Memory B cell (primary cell): ENCODE data around the gene AKAP6.
"Not testable (repeated sequence)": the region's sequence is repeated elsewhere in the genome, so short reads cannot be mapped to it uniquely, and the experiment has no call there.

ENCODE experiments used
- ATAC-seq: fragments of 150-1000 bp; cut with Tn5 transposase; 2 replicates; pipeline ENCODE4 v1.10.0; 2021; ENCODE audit warnings: low read depth, mild to moderate bottlenecking, moderate library complexity
- DNase-seq, 2 donors: peaks; one replicate each; pipeline ENCODE4 v3.0.0; 2022; ENCODE audit warnings: low spot score in 2 of 2
- H3K27ac Mint-ChIP-seq: one replicate; pipeline ENCODE4 v1.8.0; 2022; ENCODE audit warnings: mild to moderate bottlenecking, moderate library complexity, mixed read lengths
- H3K27me3 Mint-ChIP-seq: one replicate; pipeline ENCODE4 v1.8.0; 2022; ENCODE audit warnings: mixed read lengths
- H3K36me3 Mint-ChIP-seq: one replicate; pipeline ENCODE4 v1.8.0; 2022; ENCODE audit warnings: mild to moderate bottlenecking, mixed read lengths
- H3K4me1 Mint-ChIP-seq: one replicate; pipeline ENCODE4 v1.8.0; 2022; ENCODE audit warnings: mixed read lengths
- H3K4me3 Mint-ChIP-seq: one replicate; pipeline ENCODE4 v1.8.0; 2022; ENCODE audit warnings: mild to moderate bottlenecking, moderate library complexity, mixed read lengths
- H3K9me3 Mint-ChIP-seq: one replicate; pipeline ENCODE4 v1.8.0; 2022; ENCODE audit warnings: mixed read lengths

The AKAP6 gene

DNA sequence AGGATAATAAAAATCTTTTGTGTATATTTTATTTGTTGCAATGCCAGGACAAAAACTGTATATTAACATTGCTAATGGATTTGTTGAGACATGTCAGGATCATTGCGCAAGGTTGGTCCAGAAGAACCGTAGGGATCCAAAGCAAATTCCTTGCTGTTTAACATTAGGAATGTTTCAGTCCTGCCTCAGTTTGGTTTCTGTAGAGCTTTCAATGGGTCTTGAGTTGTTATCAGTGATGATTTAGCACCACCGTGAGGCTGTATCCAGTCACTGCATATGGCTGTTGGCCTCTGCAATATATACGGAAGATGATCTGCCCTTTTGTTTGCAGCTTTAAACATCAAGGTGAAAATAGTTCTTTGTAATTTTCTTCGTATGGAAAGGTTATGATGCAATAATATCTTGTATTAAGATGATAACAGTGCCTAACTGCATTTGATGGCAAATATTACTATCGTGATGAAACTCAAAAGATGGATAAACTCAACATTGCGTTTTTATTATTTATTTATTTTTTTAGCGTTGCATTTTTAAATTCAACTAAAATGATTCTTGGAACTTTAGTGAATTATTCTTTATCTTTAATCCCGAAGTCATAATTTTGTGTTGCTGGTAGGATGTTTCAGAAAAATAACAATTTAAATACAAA lies 231.2 kb downstream of the AKAP6 start:
- peaks cover 3% of the 10 kb centered on the region for H3K4me1 Mint-ChIP-seq
- ATAC-seq: peak; percentile 29
- no peaks in the 10 kb centered on the region for H3K27me3 Mint-ChIP-seq
- peaks cover 2% of the 10 kb centered on the region for H3K9me3 Mint-ChIP-seq
- no peak overlapping the region for H3K27ac Mint-ChIP-seq
- no peak overlapping the region for H3K4me3 Mint-ChIP-seq
- H3K36me3 Mint-ChIP-seq: no peaks in the 10 kb centered on the region
- DNase-seq: no peak

DNA sequence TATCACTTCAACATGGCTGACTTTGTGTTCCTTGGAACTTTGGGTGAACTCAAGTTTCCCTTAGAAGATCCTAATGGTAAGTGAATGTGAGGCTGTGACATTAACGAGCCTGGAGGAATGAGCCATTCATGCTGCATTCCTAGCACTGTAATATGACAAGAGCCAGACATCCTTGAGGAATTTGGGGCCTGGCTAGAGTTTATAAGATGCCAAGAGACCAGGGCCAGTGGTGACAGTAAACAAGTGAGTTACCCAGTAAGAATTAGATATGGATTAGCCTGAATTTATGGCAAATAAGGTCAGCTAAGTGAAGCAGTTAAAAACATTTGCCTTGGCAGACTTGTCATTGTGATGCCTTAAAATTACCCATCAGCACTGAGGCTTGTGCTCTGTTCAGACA lies 232.4 kb downstream of the AKAP6 start:
- H3K36me3 Mint-ChIP-seq: no peaks in the 10 kb centered on the region
- no peaks in the 10 kb centered on the region for H3K27me3 Mint-ChIP-seq
- H3K9me3 Mint-ChIP-seq: no peaks in the 10 kb centered on the region
- ATAC-seq: no peak
- no peak overlapping the region for H3K4me3 Mint-ChIP-seq
- DNase-seq: no peak
- H3K4me1 Mint-ChIP-seq: peaks cover 3% of the 10 kb centered on the region
- H3K27ac Mint-ChIP-seq: no peak overlapping the region

DNA sequence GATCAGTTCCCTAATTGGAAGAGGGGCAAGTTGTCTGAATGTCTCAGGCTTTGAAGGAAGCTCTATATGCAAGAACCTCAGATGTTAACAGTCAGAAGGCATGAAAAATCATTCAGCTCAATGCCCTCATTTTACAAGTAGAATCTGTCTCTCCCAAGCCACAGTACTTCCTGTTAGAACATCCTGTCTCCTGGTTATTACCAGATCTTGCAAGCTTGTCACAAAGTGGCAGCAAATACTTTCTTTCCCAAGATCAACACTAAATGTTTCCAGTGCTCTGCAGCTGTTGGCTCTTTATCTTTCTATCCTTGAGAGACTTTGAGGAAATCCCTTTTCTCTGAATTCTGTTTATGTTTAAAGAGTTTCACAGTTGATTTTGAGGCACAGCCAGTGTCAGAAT lies 235.5 kb downstream of the AKAP6 start:
- Mint-ChIP-seq H3K4me1 (peaks cover 3% of the 10 kb centered on the region), H3K9me3 (no peaks in the 10 kb centered on the region), H3K36me3 (no peaks in the 10 kb centered on the region), H3K27me3 (peaks cover 5% of the 10 kb centered on the region), H3K4me3 (no peak overlapping the region), H3K27ac (no peak overlapping the region)
- no peak for ATAC-seq
- no peak for DNase-seq

DNA sequence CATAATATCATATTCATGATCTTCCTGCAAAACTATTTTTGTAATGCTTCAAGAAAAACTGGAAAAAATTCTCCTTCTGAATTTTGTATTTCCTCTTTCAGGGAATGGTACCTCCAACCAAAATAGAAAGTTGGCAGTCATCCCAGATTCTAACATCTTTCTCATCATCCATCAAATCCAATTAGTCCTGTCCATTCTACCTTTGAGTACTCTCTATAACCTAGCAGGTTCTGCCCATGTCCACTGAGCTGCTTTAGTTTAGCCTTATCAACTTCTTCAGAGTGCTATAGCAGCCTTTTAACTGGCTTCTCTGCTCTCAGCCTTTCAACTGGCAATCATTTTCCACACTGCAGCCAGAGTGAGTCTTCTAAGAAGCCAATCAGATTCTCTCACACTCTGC lies 236.2 kb downstream of the AKAP6 start:
- H3K36me3 Mint-ChIP-seq: no peaks in the 10 kb centered on the region
- H3K4me1 Mint-ChIP-seq: peaks cover 3% of the 10 kb centered on the region
- peaks cover 7% of the 10 kb centered on the region for H3K27me3 Mint-ChIP-seq
- DNase-seq: no peak
- no peak overlapping the region for H3K4me3 Mint-ChIP-seq
- H3K9me3 Mint-ChIP-seq: no peaks in the 10 kb centered on the region
- ATAC-seq: no peak
- no peak overlapping the region for H3K27ac Mint-ChIP-seq

DNA sequence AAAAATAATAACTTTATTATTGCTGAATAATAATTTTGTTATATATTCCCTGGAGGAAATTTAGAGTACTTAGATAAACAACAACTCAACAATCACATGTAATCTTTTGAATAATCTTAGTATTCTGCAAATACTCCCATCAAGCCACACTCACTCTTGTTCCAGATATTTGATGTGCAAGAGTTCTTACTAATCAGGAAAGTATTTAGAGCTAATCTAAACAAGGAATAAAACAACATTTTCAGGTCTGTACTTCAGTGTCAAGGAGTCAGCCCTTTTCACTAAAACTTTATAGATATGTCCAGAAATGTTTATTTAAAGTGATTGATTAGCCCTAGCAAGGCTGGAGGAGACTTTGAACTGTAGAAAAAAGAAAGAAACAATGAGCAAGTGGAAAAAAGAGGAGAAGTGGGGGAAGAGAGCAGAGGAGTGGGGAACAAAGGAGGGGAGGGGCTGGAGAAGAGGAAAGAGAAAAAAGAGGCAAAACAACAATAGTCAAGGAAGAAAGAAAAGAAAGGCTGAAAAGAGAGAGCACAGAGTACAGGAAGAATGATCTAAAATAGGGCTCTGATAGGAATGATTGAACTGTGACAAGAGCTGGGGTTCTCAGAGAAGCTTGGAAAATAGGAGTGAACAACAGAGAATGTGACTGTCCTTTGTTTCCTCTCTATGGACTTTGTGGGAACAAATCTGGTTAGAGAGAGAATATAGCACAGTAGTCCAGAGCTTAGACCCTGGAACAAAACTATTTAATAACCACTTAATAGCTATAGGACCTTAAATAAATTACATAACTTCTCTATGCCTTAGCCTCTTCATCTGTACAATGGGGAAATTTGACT lies 238.7 kb downstream of the AKAP6 start:
- Mint-ChIP-seq H3K27ac (no peak overlapping the region), H3K4me3 (no peak overlapping the region), H3K9me3 (no peaks in the 10 kb centered on the region), H3K36me3 (no peaks in the 10 kb centered on the region), H3K4me1 (peaks cover 3% of the 10 kb centered on the region), H3K27me3 (peaks cover 9% of the 10 kb centered on the region)
- DNase-seq (no peak), ATAC-seq (no peak)

DNA sequence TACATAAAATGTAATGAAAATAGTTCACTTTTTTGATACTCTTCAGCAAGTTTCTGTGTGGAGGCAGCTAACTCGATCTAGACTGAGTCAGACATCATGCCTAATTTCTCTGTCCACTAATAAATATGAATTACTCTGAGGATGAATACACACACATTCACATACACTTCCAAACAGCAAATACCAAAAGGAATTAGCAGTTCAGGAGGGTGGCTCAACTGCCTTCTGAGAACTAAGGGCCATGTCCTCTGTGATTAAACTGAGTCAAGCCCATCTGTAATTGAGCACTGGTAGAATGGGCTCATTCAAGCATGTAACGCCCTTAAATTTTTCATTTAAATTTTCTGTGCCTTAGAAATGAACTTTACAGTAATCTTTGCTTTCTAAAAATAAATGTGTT lies 242.5 kb downstream of the AKAP6 start:
- no peaks in the 10 kb centered on the region for H3K4me1 Mint-ChIP-seq
- no peak overlapping the region for H3K4me3 Mint-ChIP-seq
- ATAC-seq (no peak), DNase-seq (no peak)
- peaks cover 12% of the 10 kb centered on the region for H3K27me3 Mint-ChIP-seq
- H3K36me3 Mint-ChIP-seq: no peaks in the 10 kb centered on the region
- no peak overlapping the region for H3K27ac Mint-ChIP-seq
- no peaks in the 10 kb centered on the region for H3K9me3 Mint-ChIP-seq

DNA sequence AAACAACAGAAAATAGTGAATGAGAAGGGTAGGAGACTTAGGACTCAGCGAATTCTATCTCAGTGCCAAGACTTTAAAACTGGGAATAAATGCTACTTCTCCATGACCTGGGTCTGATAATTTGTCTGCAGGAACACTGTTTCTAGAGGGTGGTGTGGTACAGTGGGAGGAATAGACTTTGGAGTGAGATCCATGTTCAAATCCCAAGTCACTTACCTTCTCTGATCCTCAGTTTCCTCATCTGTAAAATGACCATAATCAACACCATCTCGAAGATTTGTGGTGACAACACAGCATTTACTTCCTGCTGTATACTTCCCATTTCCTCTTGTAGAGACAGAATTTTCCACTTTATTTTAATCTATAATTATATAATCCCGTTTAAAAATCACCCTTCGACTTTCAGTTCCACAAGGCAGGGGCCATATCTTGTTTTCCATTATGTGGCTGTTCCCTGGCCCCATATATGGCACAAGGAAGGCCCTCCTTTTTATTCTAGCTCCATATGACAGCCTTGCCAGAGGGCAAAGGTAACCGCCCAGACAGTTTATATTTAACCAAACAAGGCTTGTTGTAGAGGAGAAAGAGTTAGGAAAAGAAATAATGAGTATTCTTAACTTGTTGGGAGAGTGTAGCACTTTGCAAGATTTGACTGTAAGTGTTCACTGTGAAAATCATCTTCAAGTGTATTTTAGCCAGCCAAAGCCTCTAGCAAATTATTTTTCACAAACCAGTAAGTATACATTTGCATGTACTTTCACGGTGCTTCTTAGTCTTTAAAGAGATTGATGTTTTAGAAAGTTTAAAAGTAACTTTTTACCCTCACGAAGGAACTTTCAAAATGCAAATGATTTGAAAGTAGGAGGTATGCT lies 243.1 kb downstream of the AKAP6 start:
- Mint-ChIP-seq H3K27me3 (peaks cover 14% of the 10 kb centered on the region), H3K4me1 (no peaks in the 10 kb centered on the region), H3K4me3 (no peak overlapping the region), H3K9me3 (no peaks in the 10 kb centered on the region), H3K27ac (no peak overlapping the region), H3K36me3 (no peaks in the 10 kb centered on the region)
- DNase-seq (no peak), ATAC-seq (no peak)

DNA sequence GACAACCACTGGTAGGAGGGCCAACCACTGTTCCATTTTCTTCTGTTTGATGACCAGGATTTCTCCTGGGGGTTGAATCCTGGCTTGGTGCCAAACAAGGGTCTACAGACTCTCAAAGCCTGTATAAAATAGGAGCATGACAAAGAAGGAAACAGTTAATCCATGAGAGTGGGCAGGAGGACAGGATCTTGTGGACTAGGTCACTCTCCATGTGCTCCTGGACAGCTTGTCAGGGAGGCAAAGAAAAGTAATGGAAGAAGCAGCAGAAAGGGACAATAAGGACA lies 243.7 kb downstream of the AKAP6 start:
- DNase-seq (no peak), ATAC-seq (no peak)
- Mint-ChIP-seq H3K27ac (no peak overlapping the region), H3K27me3 (peaks cover 12% of the 10 kb centered on the region), H3K4me3 (no peak overlapping the region), H3K36me3 (no peaks in the 10 kb centered on the region), H3K4me1 (peaks cover 2% of the 10 kb centered on the region), H3K9me3 (no peaks in the 10 kb centered on the region)

DNA sequence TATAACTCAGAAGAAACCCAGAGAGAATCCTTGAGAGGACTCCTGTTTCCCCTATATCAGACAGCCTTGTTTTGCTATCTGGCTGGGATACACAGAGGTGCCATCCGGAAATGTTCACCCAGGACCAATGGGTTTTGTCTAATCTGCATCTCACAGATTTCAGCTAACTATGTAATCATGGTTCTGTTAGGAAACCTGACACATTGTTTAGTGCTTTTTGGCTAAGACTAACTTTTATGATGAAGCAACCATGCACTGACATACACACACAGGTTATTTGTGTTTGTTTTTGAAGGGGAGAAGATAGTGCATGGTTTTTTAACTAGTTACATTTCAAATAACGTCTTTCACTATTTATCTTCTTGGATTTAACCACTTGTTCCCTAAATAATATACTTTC lies 245.2 kb downstream of the AKAP6 start:
- DNase-seq: no peak
- Mint-ChIP-seq H3K4me1 (peaks cover 6% of the 10 kb centered on the region), H3K9me3 (no peaks in the 10 kb centered on the region), H3K27ac (no peak overlapping the region), H3K27me3 (peaks cover 10% of the 10 kb centered on the region), H3K4me3 (no peak overlapping the region), H3K36me3 (no peaks in the 10 kb centered on the region)
- no peak for ATAC-seq

DNA sequence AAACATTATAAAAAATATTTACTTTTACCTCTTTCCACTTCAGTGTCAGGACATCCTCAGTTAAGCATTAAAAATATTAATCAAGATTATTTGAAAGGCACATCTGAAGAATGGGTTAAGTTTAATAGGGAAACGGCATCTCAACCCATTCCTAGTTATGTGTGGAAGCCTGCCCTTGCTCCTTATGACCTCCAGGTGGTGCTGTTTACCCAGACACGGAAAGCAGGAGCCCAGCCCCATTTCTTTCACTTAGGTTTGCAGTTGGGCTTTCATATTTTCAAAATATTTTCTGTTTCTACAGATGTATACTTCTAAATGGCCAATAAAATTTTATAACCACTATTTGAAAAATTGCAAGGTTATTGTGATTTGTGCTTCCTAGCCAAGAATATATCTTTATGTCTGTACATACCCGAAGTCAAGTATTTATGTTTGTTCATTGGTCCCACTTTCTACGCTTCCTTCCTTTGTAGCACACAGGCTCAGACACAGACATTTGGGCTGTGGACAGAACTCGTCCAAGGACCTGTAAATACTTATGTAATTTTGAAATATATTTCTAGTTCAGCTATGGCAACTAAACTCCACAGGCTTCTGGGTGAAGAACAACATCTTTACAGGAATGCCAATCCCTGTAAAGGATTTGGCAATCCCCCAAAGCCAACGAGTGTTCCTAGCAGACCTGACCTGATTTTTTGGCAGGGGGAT lies 247.1 kb downstream of the AKAP6 start:
- H3K4me3 Mint-ChIP-seq: no peak overlapping the region
- no peak overlapping the region for H3K27ac Mint-ChIP-seq
- H3K36me3 Mint-ChIP-seq: no peaks in the 10 kb centered on the region
- DNase-seq (peak; percentile 19 to 35), ATAC-seq (peak; percentile 59)
- peaks cover 5% of the 10 kb centered on the region for H3K27me3 Mint-ChIP-seq
- no peaks in the 10 kb centered on the region for H3K9me3 Mint-ChIP-seq
- peaks cover 6% of the 10 kb centered on the region for H3K4me1 Mint-ChIP-seq

DNA sequence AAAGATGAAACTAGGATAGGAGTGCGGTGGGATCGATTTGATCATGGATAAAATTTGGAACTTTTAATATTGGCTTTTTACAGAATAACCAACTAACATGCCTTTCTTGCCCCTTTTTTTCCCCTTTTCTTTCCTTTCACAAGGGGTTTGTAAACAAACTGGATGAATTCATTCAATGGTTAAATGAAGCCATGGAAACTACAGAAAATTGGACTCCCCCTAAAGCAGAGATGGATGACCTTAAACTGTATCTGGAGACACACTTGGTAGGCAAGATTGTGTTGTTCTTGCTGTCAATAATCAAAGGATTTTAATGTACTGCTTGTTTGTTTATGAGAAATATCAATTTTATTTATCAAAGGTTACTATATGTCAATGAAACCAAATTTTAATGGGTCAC lies 247.9 kb downstream of the AKAP6 start:
- H3K36me3 Mint-ChIP-seq: no peaks in the 10 kb centered on the region
- DNase-seq (no peak), ATAC-seq (no peak)
- H3K27me3 Mint-ChIP-seq: peaks cover 5% of the 10 kb centered on the region
- no peaks in the 10 kb centered on the region for H3K9me3 Mint-ChIP-seq
- no peak overlapping the region for H3K4me3 Mint-ChIP-seq
- H3K4me1 Mint-ChIP-seq: peaks cover 6% of the 10 kb centered on the region
- no peak overlapping the region for H3K27ac Mint-ChIP-seq

DNA sequence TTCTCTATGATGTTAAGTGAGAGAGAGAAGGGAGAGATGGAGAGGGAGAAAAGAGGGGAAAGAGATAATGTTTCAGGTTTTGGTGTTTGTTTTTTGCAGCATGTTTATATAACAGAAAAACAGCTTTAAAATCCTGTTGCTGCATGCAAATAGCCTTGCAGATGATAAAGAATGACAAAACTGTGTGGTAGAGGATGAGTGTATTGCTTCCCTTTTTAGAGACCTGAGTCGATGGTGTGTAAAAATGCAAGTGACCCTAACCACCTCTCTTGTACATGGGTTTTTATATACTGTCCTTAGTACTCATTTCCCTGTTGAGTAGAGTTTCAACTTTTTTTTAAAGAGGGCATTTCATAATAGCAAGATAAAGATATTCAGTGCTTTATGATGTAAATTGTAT lies 249.1 kb downstream of the AKAP6 start:
- H3K27me3 Mint-ChIP-seq: peaks cover 5% of the 10 kb centered on the region
- peaks cover 6% of the 10 kb centered on the region for H3K4me1 Mint-ChIP-seq
- H3K27ac Mint-ChIP-seq: no peak overlapping the region
- H3K36me3 Mint-ChIP-seq: no peaks in the 10 kb centered on the region
- DNase-seq: no peak
- no peak overlapping the region for H3K4me3 Mint-ChIP-seq
- no peak for ATAC-seq
- H3K9me3 Mint-ChIP-seq: no peaks in the 10 kb centered on the region

DNA sequence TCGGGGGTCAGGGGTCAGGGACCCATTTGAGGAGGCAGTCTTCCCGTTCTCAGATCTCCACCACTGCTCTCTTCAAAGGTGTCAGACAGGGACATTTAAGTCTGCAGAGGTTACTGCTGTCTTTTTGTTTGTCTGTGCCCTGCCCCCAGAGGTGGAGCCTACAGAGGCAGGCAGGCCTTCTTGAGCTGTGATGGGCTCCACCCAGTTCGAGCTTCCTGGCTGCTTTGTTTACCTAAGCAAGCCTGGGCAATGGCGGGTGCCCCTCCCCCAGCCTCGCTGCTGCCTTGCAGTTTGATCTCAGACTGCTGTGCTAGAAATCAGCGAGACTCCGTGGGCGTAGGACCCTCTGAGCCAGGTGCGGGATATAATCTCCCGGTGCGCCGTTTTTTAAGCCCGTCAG lies 254.3 kb downstream of the AKAP6 start:
- not testable (repeated sequence) for H3K36me3 Mint-ChIP-seq, H3K27ac Mint-ChIP-seq, H3K9me3 Mint-ChIP-seq, H3K27me3 Mint-ChIP-seq, H3K4me1 Mint-ChIP-seq, ATAC-seq, H3K4me3 Mint-ChIP-seq, DNase-seq

DNA sequence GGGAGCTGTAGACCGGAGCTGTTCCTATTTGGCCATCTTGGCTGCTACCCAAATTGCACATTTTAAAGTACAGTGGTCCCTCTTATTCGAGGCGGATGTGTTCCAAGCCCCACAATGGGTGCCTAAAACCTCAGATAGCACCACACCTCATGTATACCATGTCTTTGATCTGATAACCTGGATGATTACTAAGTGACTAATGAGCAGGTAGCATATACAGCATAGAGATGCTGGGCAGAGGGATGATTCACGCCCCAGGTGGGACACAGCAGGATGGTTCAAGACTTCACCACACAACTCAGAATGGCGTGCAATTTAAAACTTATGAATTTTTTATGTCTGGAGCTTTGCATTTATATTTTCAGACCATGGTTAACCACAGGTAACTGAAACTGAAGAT lies 255.0 kb downstream of the AKAP6 start:
- Mint-ChIP-seq H3K4me1 (no peaks in the 10 kb centered on the region), H3K27ac (no peak overlapping the region), H3K27me3 (peaks cover 6% of the 10 kb centered on the region), H3K4me3 (no peak overlapping the region), H3K9me3 (peaks cover 5% of the 10 kb centered on the region), H3K36me3 (peaks cover 2% of the 10 kb centered on the region)
- ATAC-seq (no peak), DNase-seq (no peak)
